HG03280 (cell line): Measurements from ENCODE around the gene PPA2.
"Not testable (repeated sequence)": the region's sequence is repeated elsewhere in the genome, so short reads cannot be mapped to it uniquely, and the experiment has no call there.

ENCODE experiments used
- ATAC-seq: cut with Tn5 transposase; IDR thresholded peaks from one replicate; pipeline ENCODE4 v1.9.1; 2021; ENCODE audit warnings: mild to moderate bottlenecking, moderate library complexity; ENCODE audit not compliant: unreplicated experiment

Gene PPA2

GRCh38 chr4:105460306-105460705, 13.6 kb downstream of the PPA2 start:
- no peak for ATAC-seq

GRCh38 chr4:105458541-105458940, 15.3 kb downstream of the PPA2 start:
- ATAC-seq, result not testable (repeated sequence)

GRCh38 chr4:105458001-105458400, 15.9 kb downstream of the PPA2 start:
- no peak for ATAC-seq

GRCh38 chr4:105455998-105456397, 17.9 kb downstream of the PPA2 start:
- no peak for ATAC-seq

GRCh38 chr4:105455182-105455581, 18.7 kb downstream of the PPA2 start:
- no peak for ATAC-seq

GRCh38 chr4:105453550-105454205, 20.2 kb downstream of the PPA2 start:
- peak; percentile 84 for ATAC-seq

- no peak for ATAC-seq
These were observed 22.5 kb downstream of the PPA2 start for GRCh38 chr4:105451346-105451745.

GRCh38 chr4:105440890-105441289, 33.0 kb downstream of the PPA2 start:
- no peak for ATAC-seq

- ATAC-seq, result no peak
These were observed 36.2 kb downstream of the PPA2 start for GRCh38 chr4:105437637-105438036.

GRCh38 chr4:105436414-105436813, 37.4 kb downstream of the PPA2 start:
- no peak for ATAC-seq

- ATAC-seq, result no peak
These were observed 38.9 kb downstream of the PPA2 start for GRCh38 chr4:105434940-105435339.

- no peak for ATAC-seq
These were observed 40.4 kb downstream of the PPA2 start for GRCh38 chr4:105433421-105433820.

GRCh38 chr4:105432438-105432837, 41.4 kb downstream of the PPA2 start:
- ATAC-seq, result no peak

GRCh38 chr4:105430811-105431210, 43.1 kb downstream of the PPA2 start:
- ATAC-seq, result no peak

- ATAC-seq, result no peak
These were observed 47.5 kb downstream of the PPA2 start for GRCh38 chr4:105426187-105426897.

- no peak for ATAC-seq
These were observed 51.5 kb downstream of the PPA2 start for GRCh38 chr4:105422207-105422920.

GRCh38 chr4:105417624-105418023, 56.2 kb downstream of the PPA2 start:
- ATAC-seq, result no peak

GRCh38 chr4:105415281-105415744, 58.5 kb downstream of the PPA2 start:
- no peak for ATAC-seq

- ATAC-seq, result no peak
These were observed 59.5 kb downstream of the PPA2 start for GRCh38 chr4:105414316-105414715.

GRCh38 chr4:105409135-105409534, 64.7 kb downstream of the PPA2 start:
- not testable (repeated sequence) for ATAC-seq

- no peak for ATAC-seq
These were observed 72.8 kb downstream of the PPA2 start for GRCh38 chr4:105400901-105401677.
